Measurements from ENCODE around the gene OSBPL1A.

DNA sequence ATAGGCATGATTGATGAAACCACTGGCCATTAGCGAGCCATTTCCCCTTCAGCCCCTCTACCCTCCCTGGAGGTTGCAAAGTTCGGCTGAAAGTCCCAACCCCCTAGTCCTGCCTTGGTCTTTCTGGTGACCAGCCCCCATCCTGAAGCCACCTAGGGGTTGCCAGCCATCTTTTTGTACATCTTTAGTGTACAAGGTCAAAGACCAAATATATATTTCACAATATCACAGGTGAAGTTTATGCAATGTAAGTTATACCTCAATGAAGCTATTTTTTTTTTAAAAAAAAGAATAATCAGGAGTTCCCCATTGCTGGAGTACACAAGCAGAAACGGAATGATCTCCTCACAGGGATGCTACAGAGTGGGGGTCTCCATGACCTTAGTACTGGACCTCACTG, 31.3 kb downstream of the OSBPL1A start:
- TF ChIP-seq, protein P1, sequence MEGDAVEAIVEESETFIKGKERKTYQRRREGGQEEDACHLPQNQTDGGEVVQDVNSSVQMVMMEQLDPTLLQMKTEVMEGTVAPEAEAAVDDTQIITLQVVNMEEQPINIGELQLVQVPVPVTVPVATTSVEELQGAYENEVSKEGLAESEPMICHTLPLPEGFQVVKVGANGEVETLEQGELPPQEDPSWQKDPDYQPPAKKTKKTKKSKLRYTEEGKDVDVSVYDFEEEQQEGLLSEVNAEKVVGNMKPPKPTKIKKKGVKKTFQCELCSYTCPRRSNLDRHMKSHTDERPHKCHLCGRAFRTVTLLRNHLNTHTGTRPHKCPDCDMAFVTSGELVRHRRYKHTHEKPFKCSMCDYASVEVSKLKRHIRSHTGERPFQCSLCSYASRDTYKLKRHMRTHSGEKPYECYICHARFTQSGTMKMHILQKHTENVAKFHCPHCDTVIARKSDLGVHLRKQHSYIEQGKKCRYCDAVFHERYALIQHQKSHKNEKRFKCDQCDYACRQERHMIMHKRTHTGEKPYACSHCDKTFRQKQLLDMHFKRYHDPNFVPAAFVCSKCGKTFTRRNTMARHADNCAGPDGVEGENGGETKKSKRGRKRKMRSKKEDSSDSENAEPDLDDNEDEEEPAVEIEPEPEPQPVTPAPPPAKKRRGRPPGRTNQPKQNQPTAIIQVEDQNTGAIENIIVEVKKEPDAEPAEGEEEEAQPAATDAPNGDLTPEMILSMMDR (IDR thresholded peaks at IDR 0.05), result no peak
- no peak for TF ChIP-seq POLR2A (IDR thresholded peaks at IDR 0.05)

Measured in heart left ventricle (tissue), 13 donors.